Esophagus muscularis mucosa (tissue), 4 donors: ENCODE measurements around the gene TCP10L. TPM values are rescaled to one million over a fixed set of nuclear protein-coding genes. Genes with fewer than 3 reads are reported as not detected.
"Not testable (repeated sequence)": the region's sequence is repeated elsewhere in the genome, so short reads cannot be mapped to it uniquely, and the experiment has no call there.

ENCODE experiments used
- DNase-seq: peaks from one replicate; pipeline ENCODE4 v3.0.0-alpha.2; 2017; ENCODE audit errors: extremely low spot score
- H3K27ac ChIP-seq, 4 donors: fragments of 200-600 bp; sonication (generic); replicated peaks in 1 of 4; 1 replicate in 3 of 4; 2 replicates in 1 of 4; pipeline ENCODE4 v1.5.1; 2016 to 2019; ENCODE audit warnings: mild to moderate bottlenecking in 1 of 4
- H3K27me3 ChIP-seq, 4 donors: fragments of 200-600 bp; sonication (generic); one replicate each; pipeline versions ENCODE4 v1.5.1 to v1.6.0; 2016 to 2019
- H3K36me3 ChIP-seq, 4 donors: fragments of 200-600 bp; sonication (generic); one replicate each; pipeline ENCODE4 v1.5.1; 2016 to 2019
- H3K4me1 ChIP-seq, 4 donors: fragments of 200-600 bp; sonication (generic); one replicate each; pipeline ENCODE4 v1.5.1; 2016 to 2019
- H3K4me3 ChIP-seq, 4 donors: fragments of 200-600 bp; sonication (generic); 1 replicate in 2 of 4; 2 replicates in 2 of 4; pipeline ENCODE4 v1.5.1; 2016 to 2019; ENCODE audit warnings: mild to moderate bottlenecking in 4 of 4, moderate library complexity in 1 of 4
- H3K9me3 ChIP-seq, 4 donors: fragments of 200-600 bp; sonication (generic); 1 replicate in 3 of 4; 2 replicates in 1 of 4; pipeline ENCODE4 v1.5.1; 2016 to 2019
- EP300 ChIP-seq: sonication (generic); formaldehyde crosslinking; IDR thresholded peaks from one replicate; pipeline ENCODE4 v1.6.1; 2017; ENCODE audit warnings: antibody characterized with exemption
- POLR2A ChIP-seq: fragments of 450-650 bp; IDR thresholded peaks from one replicate; pipeline ENCODE4 v1.6.1; 2017; ENCODE audit warnings: antibody characterized with exemption, moderate library complexity, mild to moderate bottlenecking, low read depth
- POLR2AphosphoS5 ChIP-seq, 2 donors: sonication (generic); formaldehyde crosslinking; IDR thresholded peaks; one replicate each; pipeline ENCODE4 v1.6.1; 2017; ENCODE audit warnings: antibody characterized with exemption in 2 of 2
- WGBS: methylation state at CpG from one replicate; pipeline ENCODE4 v1.1.5; 2018; 5-methylcytosine and 5-hydroxymethylcytosine counted together
- intact Hi-C: fragments of 100-400 bp; cut with DNase I; formaldehyde crosslinking; loops from one replicate; pipeline ENCODE4 v1.15.1; 2023
- total RNA-seq, 4 donors: library from RNA; depleted of rRNA; stranded (reverse); fragments of >200 nt; gene quantifications; one replicate each; pipeline versions ENCODE4 v1.1.0 to v1.2.1, GENCODE V29; 2016
- TF ChIP-seq, protein P1 (sequence below), 3 experiments: fragments of 200-600 bp in 2 of 3; fragments of 450-650 bp in 1 of 3; sonication (generic) in 2 of 3; IDR thresholded peaks; one replicate each; pipeline ENCODE4 v1.5.1; 2017 to 2019; ENCODE audit warnings: antibody characterized with exemption in 3 of 3, mild to moderate bottlenecking in 2 of 3, moderate library complexity in 1 of 3

TCP10L gene
- total RNA-seq, 4 donors from 2014 or later: 1.2 to 1.7 (median 1.5) TPM

DNA sequence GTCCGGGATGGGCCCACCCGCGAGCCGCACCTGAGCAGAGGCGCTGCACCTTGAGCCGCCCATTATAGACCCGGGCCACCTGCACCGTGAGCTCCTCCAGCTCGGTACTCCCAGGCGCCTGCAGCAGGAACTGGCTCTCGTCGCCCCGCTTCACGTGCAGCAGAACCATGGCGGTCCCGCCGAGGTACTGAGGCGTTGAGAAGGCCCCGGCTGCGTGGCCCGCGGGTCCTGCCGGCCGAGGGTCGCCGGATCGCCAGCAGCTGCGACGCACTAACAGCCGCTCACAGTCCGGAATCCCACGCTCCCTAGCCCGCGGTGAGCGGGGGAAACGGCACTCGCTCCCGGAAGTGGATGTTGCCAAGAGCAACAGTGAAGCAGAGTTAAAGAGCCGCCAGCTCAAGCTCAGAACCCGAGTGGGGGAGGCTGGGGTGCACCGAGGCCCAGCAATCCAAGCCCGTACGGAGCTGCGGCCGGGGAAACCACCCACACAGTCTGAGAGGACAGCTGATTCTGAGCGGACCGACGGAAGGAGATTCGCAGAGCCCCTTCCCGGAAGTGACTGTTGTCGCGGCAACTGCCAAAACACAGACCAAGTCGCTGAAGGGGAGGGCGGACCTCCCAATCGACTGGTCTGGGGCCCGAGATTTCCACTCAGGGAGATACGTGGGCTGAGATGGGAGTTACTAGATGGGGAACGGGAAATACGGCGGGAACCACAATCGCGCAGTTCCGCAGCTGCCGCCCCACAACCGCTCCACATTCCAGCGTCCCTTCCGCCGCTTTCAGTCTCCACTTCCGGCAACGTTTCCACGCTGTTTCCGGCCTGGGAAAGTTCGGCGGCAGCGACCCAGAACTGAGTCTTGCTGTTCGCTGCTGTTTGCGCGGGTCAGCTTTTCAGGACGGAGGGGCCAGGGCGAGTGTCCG, 27.0 kb upstream of the TCP10L start, which contains the start of gene CFAP298:
Gene CFAP298 (minus strand): TSS at position 303 of the 924 bp plus-strand sequence. CDS start 134 bp downstream, at position 169.
- Histone ChIP-seq H3K36me3 (peaks cover 11 to 30% (median 23%) of the 10 kb centered on the region in 4 donors), H3K27me3 (peaks cover 0 to 4% (median 0%) of the 10 kb centered on the region in 4 donors), H3K9me3 (no peaks in the 10 kb centered on the region), H3K4me3 (peak within 1 kb of the TSS; percentile 74 to 98 (median 86)), H3K27ac (peak within 1 kb of the TSS; percentile 86 to 92 (median 90)), H3K4me1 (peaks cover 8 to 29% (median 22%) of the 10 kb centered on the region in 4 donors)
- intact Hi-C loops: loop anchor here (5.0 kb wide), 1 partner anchor 115 kb away; the partner anchor contains the start of gene SYNJ1
- DNase-seq: peak; percentile 97
- TF ChIP-seq POLR2AphosphoS5 (IDR thresholded peaks at IDR 0.05) (peak; percentile 61 to 65), POLR2A (no peak)
- under 1% methylated on average over 76 of the region's 81 CpGs for WGBS

DNA sequence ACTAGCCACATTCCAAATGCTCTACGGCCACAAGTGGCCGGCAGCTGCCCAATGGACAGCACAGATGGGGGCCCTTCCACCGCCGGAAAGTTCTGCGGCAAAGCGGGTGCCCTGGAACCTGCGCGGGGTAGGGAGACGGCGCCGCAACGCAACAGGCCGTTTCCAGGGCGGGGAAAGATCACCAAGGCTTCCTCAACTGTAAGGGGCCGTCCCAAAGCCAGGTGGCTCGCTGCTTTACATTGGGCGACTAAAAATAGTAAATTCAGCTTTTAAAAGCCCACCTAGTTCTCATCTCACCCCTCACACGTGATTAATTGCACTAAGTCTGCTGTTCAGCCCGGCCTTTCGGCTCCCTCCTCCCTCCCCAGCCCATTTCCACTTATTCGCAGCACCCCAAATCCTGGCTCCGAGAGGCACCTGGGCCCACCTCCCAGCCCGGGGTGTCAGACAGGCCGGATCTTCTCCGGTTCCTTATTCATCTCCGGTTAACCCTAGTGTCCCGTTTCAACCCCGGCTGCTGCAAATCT, 26.2 kb upstream of the TCP10L start:
- Histone ChIP-seq H3K27me3 (peaks cover 0 to 4% (median 0%) of the 10 kb centered on the region in 4 donors), H3K4me3 (peak overlapping the region; percentile 74 to 98 (median 86)), H3K4me1 (peaks cover 8 to 29% (median 22%) of the 10 kb centered on the region in 4 donors), H3K36me3 (peaks cover 18 to 38% (median 31%) of the 10 kb centered on the region in 4 donors), H3K27ac (peak overlapping the region; percentile 86 to 92 (median 90)), H3K9me3 (no peaks in the 10 kb centered on the region)
- DNase-seq: peak; percentile 50
- TF ChIP-seq POLR2AphosphoS5 (IDR thresholded peaks at IDR 0.05) (no peak), POLR2A (no peak), EP300 (no peak)
- TF ChIP-seq, protein P1, sequence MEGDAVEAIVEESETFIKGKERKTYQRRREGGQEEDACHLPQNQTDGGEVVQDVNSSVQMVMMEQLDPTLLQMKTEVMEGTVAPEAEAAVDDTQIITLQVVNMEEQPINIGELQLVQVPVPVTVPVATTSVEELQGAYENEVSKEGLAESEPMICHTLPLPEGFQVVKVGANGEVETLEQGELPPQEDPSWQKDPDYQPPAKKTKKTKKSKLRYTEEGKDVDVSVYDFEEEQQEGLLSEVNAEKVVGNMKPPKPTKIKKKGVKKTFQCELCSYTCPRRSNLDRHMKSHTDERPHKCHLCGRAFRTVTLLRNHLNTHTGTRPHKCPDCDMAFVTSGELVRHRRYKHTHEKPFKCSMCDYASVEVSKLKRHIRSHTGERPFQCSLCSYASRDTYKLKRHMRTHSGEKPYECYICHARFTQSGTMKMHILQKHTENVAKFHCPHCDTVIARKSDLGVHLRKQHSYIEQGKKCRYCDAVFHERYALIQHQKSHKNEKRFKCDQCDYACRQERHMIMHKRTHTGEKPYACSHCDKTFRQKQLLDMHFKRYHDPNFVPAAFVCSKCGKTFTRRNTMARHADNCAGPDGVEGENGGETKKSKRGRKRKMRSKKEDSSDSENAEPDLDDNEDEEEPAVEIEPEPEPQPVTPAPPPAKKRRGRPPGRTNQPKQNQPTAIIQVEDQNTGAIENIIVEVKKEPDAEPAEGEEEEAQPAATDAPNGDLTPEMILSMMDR (IDR thresholded peaks at IDR 0.05): no peak
- intact Hi-C loops: loop anchor here (5.0 kb wide), 1 partner anchor 116 kb away; the partner anchor contains the start of gene SYNJ1
- under 1% methylated on average over 24 of the region's 28 CpGs for WGBS

GRCh38 chr21:32610940-32611339, 25.6 kb upstream of the TCP10L start:
- not testable (repeated sequence) for H3K9me3 ChIP-seq, H3K27ac ChIP-seq, H3K27me3 ChIP-seq
- H3K4me1 ChIP-seq: peaks cover 8 to 29% (median 22%) of the 10 kb centered on the region in 4 donors
- intact Hi-C loops: loop anchor here (5.0 kb wide), 1 partner anchor 116 kb away; the partner anchor contains the start of gene SYNJ1
- peaks cover 18 to 44% (median 37%) of the 10 kb centered on the region in 4 donors for H3K36me3 ChIP-seq
- peak; percentile 64 for DNase-seq
- 80% methylated on average over 17 of the region's 17 CpGs for WGBS
- peak overlapping the region; percentile 74 to 98 (median 86) for H3K4me3 ChIP-seq

- TF ChIP-seq, protein P1 (IDR thresholded peaks at IDR 0.05): no peak
- TF ChIP-seq POLR2AphosphoS5 (IDR thresholded peaks at IDR 0.05): no peak
- TF ChIP-seq EP300: no peak
- TF ChIP-seq POLR2A: no peak
- Histone ChIP-seq H3K9me3 (no peaks in the 10 kb centered on the region), H3K36me3 (peaks cover 31 to 65% (median 58%) of the 10 kb centered on the region in 4 donors), H3K27me3 (no peaks in the 10 kb centered on the region), H3K27ac (no peak overlapping the region), H3K4me3 (no peak overlapping the region), H3K4me1 (peaks cover 8 to 29% (median 22%) of the 10 kb centered on the region in 4 donors)
- DNase-seq: no peak
- WGBS: 85% methylated on average over 5 of the region's 5 CpGs
- intact Hi-C loops: no loop called here
Observed at GRCh38 chr21:32608851-32609250, 23.5 kb upstream of the TCP10L start.

- WGBS: 92% methylated on average over 7 of the region's 8 CpGs
- no peaks in the 10 kb centered on the region for H3K9me3 ChIP-seq
- H3K36me3 ChIP-seq: peaks cover 51 to 90% (median 82%) of the 10 kb centered on the region in 4 donors
- no peak overlapping the region for H3K4me3 ChIP-seq
- no peaks in the 10 kb centered on the region for H3K27me3 ChIP-seq
- no peak for DNase-seq
- H3K4me1 ChIP-seq: peaks cover 0 to 12% (median 3%) of the 10 kb centered on the region in 4 donors
- intact Hi-C loops: no loop called here
- H3K27ac ChIP-seq: no peak overlapping the region
- no peak for TF ChIP-seq EP300
- no peak for TF ChIP-seq POLR2A
- no peak for TF ChIP-seq POLR2AphosphoS5 (IDR thresholded peaks at IDR 0.05)
- TF ChIP-seq, protein P1 (IDR thresholded peaks at IDR 0.05): no peak
Observed at GRCh38 chr21:32605469-32605868, 20.1 kb upstream of the TCP10L start.
